Gastroesophageal sphincter (tissue), 4 donors: ENCODE results near the gene PARD3. TPM values are rescaled to one million over a fixed set of nuclear protein-coding genes. Genes with fewer than 3 reads are reported as not detected.

ENCODE experiments used
- ATAC-seq: fragments of 150-250 bp; one replicate; pipeline ENCODE4 v1.9.1; 2016; ENCODE audit warnings: mild to moderate bottlenecking, moderate library complexity
- H3K27ac ChIP-seq, 4 donors: fragments of 200-600 bp; sonication (generic) in 3 of 4; 1 replicate in 3 of 4; 2 replicates in 1 of 4; pipeline ENCODE4 v1.5.1; 2016 to 2019
- H3K27me3 ChIP-seq: fragments of 200-600 bp; sonication (generic); one replicate; pipeline ENCODE4 v1.5.1; 2019
- H3K36me3 ChIP-seq, 2 donors: fragments of 200-600 bp; sonication (generic); one replicate each; pipeline ENCODE4 v1.5.1; 2019; ENCODE audit warnings: control low read depth in 1 of 2
- H3K4me1 ChIP-seq, 3 donors: fragments of 200-600 bp; sonication (generic); 1 replicate in 2 of 3; 2 replicates in 1 of 3; pipeline ENCODE4 v1.5.1; 2016 to 2019; ENCODE audit warnings: control low read depth in 2 of 3
- H3K4me3 ChIP-seq, 2 donors: fragments of 200-600 bp; sonication (generic); one replicate each; pipeline ENCODE4 v1.5.1; 2019; ENCODE audit warnings: mild to moderate bottlenecking in 1 of 2, moderate library complexity in 1 of 2
- H3K9me3 ChIP-seq, 3 donors: fragments of 200-600 bp; sonication (generic); one replicate each; pipeline ENCODE4 v1.5.1; 2017 to 2019; ENCODE audit warnings: control low read depth in 2 of 3
- CTCF ChIP-seq, 4 experiments: fragments of 200-600 bp in 2 of 4; fragments of 450-650 bp in 2 of 4; sonication (generic) in 1 of 4; IDR thresholded peaks; one replicate each; pipeline ENCODE4 v1.5.1; 2017 to 2019; ENCODE audit warnings: antibody characterized with exemption in 4 of 4, mild to moderate bottlenecking in 2 of 4, moderate library complexity in 2 of 4
- EP300 ChIP-seq: sonication (generic); formaldehyde crosslinking; IDR thresholded peaks from one replicate; pipeline ENCODE4 v1.6.1; 2017; ENCODE audit warnings: antibody characterized with exemption, mild to moderate bottlenecking
- POLR2A ChIP-seq, 2 donors: fragments of 450-650 bp; IDR thresholded peaks; one replicate each; pipeline ENCODE4 v1.6.1; 2017; ENCODE audit warnings: antibody characterized with exemption in 2 of 2, mild to moderate bottlenecking in 2 of 2, moderate library complexity in 1 of 2
- POLR2AphosphoS5 ChIP-seq: sonication (generic); formaldehyde crosslinking; IDR thresholded peaks from one replicate; pipeline ENCODE4 v1.6.1; 2017; ENCODE audit warnings: antibody characterized with exemption
- WGBS, 2 donors: methylation state at CpG; one replicate each; pipeline ENCODE4 v1.1.5; 2018; ENCODE audit warnings: low coverage in 1 of 2; 5-methylcytosine and 5-hydroxymethylcytosine counted together
- total RNA-seq, 4 donors: library from RNA; depleted of rRNA; stranded (reverse); fragments of >200 nt; gene quantifications; one replicate each; pipeline ENCODE4 v1.1.0, GENCODE V29; 2016

PARD3 gene
- total RNA-seq, 4 donors from 2014 or later = 101 to 127 (median 115) TPM

GRCh38 chr10:34736976-34737771 is 77.9 kb downstream of the PARD3 start:
- H3K4me1 ChIP-seq = peaks cover 14 to 60% (median 18%) of the 10 kb centered on the region in 3 donors
- no peak overlapping the region for H3K4me3 ChIP-seq
- 83 to 86% methylated on average over 8 to 9 of the region's 12 CpGs for WGBS, 2 donors
- no peaks in the 10 kb centered on the region for H3K36me3 ChIP-seq
- no peak for TF ChIP-seq POLR2A (IDR thresholded peaks at IDR 0.05)
- no peak for TF ChIP-seq CTCF (IDR thresholded peaks at IDR 0.05)
- TF ChIP-seq POLR2AphosphoS5 = no peak
- TF ChIP-seq EP300 = no peak
- no peaks in the 10 kb centered on the region for H3K27me3 ChIP-seq
- no peak overlapping the region for H3K27ac ChIP-seq
- ATAC-seq = no peak
- H3K9me3 ChIP-seq = no peaks in the 10 kb centered on the region

DNA sequence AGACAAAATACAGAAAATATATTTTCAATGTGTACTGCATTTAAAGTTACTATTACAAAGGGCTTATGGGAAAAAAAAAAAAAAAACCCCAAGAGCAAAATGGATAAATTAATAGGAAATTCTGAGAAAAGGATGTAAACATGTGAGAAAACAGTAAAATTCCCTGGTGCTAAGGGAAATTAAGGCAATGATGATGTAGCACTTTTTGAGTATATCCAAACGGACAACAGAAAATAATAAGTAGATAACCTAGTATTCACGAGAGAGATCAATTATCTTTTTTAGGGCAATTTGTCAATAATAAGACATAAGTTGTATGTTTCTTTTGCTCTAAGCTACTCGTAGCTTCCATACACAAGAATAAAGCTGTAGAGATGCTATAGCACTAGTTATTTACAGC is 80.2 kb downstream of the PARD3 start:
- no peaks in the 10 kb centered on the region for H3K36me3 ChIP-seq
- no peak overlapping the region for H3K27ac ChIP-seq
- no peak for ATAC-seq
- no peaks in the 10 kb centered on the region for H3K9me3 ChIP-seq
- 84 to 86% methylated on average over 3 of the region's 3 CpGs for WGBS, 2 donors
- no peaks in the 10 kb centered on the region for H3K27me3 ChIP-seq
- TF ChIP-seq POLR2A (IDR thresholded peaks at IDR 0.05) = no peak
- TF ChIP-seq EP300 = no peak
- no peak for TF ChIP-seq CTCF (IDR thresholded peaks at IDR 0.05)
- H3K4me1 ChIP-seq = peaks cover 14 to 61% (median 18%) of the 10 kb centered on the region in 3 donors
- no peak overlapping the region for H3K4me3 ChIP-seq

GRCh38 chr10:34732926-34733325 is 82.2 kb downstream of the PARD3 start:
- no peak for ATAC-seq
- no peaks in the 10 kb centered on the region for H3K36me3 ChIP-seq
- no peak for TF ChIP-seq EP300
- TF ChIP-seq CTCF (IDR thresholded peaks at IDR 0.05) = no peak
- no peak for TF ChIP-seq POLR2A (IDR thresholded peaks at IDR 0.05)
- no peak for TF ChIP-seq POLR2AphosphoS5
- H3K9me3 ChIP-seq = no peaks in the 10 kb centered on the region
- no peak overlapping the region for H3K4me3 ChIP-seq
- H3K4me1 ChIP-seq = peaks cover 7 to 61% (median 18%) of the 10 kb centered on the region in 3 donors
- no peak overlapping the region for H3K27ac ChIP-seq
- no peaks in the 10 kb centered on the region for H3K27me3 ChIP-seq
- WGBS, 2 donors = 75 to 77% methylated on average over 4 of the region's 4 CpGs

DNA sequence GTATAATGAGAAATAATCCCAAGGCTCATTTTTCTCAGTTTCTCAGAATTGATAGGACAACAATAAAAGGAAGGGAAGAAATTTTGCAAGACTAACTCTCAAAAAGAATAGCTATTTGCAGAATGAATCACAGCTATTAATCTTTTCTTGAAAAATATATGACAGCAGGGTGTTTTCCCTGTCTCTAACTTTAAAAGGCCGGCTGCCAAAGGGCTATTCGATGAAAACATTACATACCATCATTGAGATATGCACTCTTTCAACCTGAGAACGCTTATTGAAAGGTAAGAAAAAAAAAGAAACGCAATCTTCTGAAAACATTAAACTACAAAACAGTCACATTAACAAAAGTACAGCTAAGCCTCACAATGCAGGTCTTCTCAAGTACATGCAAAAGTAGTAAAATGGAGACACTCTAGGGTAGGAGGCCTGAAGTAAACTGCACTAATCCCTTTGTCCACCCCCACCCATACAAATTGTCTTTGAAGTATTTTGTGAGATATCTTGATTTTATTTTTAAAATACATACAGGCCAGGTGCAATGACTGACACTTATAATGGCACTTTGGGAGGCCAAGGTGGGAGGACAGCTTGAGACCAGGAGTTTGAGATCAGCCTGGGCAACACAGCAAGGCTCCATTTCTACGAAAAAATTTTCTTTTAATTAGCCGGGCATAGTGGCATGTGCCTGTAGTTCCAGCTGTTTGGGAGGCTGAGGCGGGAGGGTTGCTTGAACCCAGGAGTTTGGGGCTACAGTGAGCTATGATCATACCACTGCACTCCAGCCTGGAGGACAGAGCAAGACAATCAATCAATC is 83.0 kb downstream of the PARD3 start:
- Histone ChIP-seq H3K9me3 (no peaks in the 10 kb centered on the region), H3K36me3 (no peaks in the 10 kb centered on the region), H3K4me3 (no peak overlapping the region), H3K27ac (no peak overlapping the region), H3K4me1 (peaks cover 9 to 64% (median 23%) of the 10 kb centered on the region in 3 donors), H3K27me3 (no peaks in the 10 kb centered on the region)
- 49 to 56% methylated on average over 6 to 7 of the region's 7 CpGs for WGBS, 2 donors
- peak; percentile 32 for ATAC-seq
- no peak for TF ChIP-seq POLR2AphosphoS5
- TF ChIP-seq POLR2A (IDR thresholded peaks at IDR 0.05) = no peak
- TF ChIP-seq EP300 = no peak
- TF ChIP-seq CTCF (IDR thresholded peaks at IDR 0.05) = no peak
